ENCODE results near the gene RAPGEF4.

DNA sequence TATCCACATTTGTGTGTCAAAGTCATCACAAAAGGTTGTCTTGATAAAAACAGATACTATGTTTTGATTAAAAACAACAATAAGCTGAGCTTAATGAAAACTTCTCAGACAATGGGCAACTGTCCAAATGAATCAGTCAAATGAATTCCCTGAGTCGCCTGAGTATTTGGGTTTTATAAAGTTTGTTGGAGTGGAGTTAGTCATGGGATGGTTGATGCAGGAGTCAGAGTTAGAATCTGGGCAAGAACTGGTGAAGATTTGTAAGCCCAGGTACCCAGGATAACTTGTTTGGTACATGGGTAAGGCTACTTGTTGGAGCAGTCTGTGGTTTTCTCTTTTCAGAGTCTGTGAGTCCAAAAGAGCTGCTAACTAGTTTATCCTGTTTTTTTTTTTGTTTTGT lies 34.4 kb upstream of the RAPGEF4 start:
- TF ChIP-seq POLR2A (IDR thresholded peaks at IDR 0.05): no peak
- TF ChIP-seq, protein P1, sequence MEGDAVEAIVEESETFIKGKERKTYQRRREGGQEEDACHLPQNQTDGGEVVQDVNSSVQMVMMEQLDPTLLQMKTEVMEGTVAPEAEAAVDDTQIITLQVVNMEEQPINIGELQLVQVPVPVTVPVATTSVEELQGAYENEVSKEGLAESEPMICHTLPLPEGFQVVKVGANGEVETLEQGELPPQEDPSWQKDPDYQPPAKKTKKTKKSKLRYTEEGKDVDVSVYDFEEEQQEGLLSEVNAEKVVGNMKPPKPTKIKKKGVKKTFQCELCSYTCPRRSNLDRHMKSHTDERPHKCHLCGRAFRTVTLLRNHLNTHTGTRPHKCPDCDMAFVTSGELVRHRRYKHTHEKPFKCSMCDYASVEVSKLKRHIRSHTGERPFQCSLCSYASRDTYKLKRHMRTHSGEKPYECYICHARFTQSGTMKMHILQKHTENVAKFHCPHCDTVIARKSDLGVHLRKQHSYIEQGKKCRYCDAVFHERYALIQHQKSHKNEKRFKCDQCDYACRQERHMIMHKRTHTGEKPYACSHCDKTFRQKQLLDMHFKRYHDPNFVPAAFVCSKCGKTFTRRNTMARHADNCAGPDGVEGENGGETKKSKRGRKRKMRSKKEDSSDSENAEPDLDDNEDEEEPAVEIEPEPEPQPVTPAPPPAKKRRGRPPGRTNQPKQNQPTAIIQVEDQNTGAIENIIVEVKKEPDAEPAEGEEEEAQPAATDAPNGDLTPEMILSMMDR (IDR thresholded peaks at IDR 0.05 in 4 of 5, conservative IDR thresholded peaks at IDR 0.05 in 1 of 5): no peak
